Inferior parietal cortex (tissue), 1 donor: ENCODE results near the gene MLLT10.

Experiments
- DNase-seq: peaks from one replicate; pipeline ENCODE4 v3.0.0-alpha.2; 2016; ENCODE audit errors: extremely low spot score

The MLLT10 gene

DNA sequence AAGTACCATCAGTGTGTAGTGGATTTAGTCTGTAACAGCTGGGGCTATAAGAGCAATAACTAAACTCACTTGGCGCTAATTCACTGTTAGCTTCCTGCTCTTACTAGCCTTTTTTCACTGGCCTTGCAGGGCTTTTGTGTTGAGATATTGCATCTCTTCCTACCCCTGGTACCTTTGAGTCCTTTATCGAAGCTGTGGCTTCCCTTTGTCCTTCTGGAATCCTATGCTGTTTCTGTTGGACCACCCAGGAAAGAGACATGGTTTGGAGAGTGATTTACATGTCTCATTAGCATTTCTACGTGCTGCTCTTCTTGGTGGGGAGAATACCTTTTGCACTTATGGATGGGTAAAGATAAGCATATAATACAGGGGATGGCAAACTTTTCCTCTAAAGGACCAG, 103.8 kb downstream of the MLLT10 start:
- no peak for DNase-seq

DNA sequence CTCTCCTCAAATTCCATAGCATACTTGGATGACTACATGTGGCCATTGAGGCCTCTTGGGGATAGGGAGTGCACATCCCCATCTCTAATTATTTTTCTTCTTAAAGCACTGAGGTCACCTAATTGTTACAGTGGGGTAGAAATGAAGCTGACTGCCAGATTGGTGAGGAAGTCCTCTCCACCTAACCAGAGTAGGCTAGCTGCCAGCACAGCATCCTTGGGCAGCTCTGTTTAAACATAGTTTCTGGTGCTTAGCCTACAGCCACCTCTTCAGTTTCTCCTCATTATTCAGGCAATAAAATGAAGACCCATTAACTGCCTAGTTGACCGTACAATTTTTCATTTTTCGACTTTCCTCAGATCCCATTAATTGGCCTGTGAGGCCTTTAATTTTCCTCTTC, 104.6 kb downstream of the MLLT10 start:
- no peak for DNase-seq

DNA sequence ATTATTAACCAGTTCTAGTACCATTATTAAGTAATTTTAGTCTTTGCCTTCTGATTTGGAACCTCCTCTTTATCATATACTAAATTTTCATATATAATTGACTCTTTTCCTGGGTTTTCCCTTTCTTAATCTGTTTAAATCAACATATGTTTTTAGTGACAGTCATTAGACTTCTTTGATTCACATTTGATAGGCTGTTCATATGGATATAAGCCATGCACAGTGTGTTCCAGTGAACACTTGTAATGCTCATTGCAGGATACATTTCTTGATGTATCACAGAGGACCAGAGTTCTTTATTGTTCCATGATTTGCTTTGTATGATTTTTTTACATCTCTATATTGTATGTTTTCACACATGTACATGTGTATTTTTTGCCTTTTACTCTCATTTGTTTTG, 114.0 kb downstream of the MLLT10 start:
- no peak for DNase-seq

DNA sequence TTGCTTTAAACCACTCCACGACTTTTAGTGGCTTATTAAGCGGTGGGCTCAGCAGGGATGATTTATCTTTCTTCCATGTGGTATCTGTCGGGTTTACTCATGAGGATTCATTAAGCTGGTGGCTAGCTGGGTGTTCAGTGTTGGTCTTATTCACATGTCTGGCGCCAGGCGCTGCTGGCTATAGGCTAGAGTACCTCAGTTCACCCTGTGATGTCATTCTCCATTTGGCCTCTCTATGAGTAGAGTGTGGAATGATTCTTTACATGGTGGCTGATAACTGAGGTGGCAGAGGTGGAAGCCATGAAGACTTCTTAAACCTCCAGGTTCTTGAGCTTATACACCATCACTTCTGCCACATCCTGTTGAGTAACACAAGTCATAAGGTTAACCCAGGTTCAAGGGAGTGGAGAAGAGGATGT, 115.4 kb downstream of the MLLT10 start:
- no peak for DNase-seq

DNA sequence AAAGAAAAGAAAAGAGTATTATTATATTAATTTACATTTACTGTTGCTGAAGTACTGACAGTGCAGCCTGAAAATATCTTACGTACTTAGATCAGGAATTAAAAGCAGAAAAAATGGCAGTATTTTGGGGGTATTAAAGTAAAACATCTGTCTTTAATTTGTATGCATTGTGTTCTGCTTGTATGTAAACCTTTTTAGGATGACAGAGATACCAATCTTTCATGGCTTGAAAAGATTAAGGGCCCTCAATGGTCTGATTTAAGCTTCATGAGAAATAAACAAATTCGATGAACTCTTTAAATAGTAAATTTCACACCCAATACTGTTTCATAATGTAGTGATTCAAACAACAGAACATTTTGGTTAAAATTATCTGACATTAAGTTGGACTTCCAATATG, 116.3 kb downstream of the MLLT10 start:
- no peak for DNase-seq

DNA sequence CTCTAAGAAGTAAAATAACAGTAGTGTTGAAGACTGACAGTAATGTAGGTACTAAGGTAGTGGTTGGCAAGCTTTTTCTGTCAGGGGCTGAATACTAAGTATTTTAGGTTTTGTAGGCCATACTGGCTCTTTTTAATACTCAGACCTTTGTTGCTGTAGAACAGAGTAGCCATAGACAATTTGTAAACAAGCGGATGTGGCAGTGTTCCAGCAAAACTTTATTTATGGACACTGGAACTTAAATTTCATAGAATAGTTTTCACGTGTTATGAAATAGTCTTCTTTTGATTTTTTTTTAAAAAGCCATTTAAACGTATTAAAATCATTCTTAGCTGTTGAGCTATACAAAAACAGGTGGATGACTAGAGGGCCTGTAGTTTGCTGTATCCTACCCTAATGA, 121.2 kb downstream of the MLLT10 start:
- DNase-seq, result no peak

DNA sequence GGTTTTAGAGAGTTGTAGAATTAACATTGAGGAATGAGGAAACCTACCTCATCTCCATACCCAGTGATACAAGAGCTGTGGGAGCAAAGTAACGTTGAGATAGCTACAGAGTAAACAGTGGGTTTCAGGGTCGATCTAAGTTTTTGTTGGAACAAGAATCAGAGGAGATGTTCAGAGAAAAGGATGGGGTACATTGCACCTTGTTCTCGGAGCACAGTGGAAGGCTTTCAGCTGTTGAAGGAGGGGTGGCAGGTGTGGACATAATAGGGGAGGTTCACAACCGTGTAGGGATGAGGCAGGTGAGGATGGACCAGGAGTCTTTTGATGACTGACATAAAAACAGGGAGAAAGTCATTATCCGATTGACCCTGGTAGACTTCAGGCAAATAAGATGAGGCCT, 121.7 kb downstream of the MLLT10 start:
- DNase-seq, result no peak

DNA sequence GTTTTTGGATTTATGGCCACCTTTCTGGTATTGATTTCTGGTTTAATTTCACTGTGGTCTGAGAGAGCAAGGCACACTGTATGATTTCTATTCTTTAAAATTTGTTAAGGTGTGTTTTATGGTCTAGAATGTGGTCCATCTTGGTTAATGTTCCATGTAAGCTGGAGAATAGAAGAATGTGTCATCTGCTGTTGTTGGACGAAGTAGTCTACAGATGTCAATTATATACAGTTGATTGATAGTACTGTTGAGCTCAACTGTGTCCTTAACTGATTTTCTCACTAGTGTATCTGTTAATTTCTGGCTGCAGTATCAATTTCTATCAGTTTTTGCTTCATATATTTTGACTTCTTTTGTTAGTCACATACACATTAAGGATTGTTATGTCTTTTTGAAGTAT, 127.1 kb downstream of the MLLT10 start:
- DNase-seq, result no peak

DNA sequence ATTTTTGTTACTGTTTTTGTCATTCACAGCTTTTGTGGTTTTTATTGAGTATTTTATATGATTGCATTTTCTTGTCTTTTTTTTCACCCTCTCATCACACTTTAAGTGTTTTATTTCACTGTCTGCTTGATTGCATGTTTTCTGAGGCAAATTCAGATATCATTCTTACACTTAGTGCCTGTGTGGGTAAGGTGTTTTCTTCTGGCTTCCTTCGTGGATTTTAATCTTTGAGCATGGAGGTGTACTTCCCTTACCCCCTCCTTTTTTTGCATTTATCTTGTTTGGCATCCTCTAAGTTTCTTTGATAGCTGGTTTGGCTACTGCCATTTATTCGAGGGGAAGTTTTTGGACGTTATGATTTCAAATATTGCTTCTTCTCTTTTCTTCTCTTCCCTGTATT, 127.9 kb downstream of the MLLT10 start:
- DNase-seq, result no peak

DNA sequence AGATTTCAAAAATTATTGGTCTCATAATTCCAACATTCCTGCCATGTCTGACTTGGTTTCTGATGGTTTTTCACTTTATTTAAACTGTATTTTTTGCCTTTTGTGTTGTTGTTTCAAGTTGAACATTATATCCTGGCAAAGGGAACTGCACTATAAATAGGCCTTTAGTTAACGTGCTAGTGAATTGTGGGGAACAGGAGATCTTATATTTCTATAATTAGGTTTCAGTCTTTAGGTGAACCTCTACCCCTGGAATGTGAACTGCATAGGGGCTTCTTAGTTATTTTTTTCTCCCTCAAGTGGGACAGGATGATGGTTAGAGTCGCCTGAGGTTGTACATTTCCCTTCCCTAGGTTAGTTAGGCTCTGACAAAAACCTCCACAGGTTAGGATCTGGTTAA, 128.6 kb downstream of the MLLT10 start:
- DNase-seq, result no peak

DNA sequence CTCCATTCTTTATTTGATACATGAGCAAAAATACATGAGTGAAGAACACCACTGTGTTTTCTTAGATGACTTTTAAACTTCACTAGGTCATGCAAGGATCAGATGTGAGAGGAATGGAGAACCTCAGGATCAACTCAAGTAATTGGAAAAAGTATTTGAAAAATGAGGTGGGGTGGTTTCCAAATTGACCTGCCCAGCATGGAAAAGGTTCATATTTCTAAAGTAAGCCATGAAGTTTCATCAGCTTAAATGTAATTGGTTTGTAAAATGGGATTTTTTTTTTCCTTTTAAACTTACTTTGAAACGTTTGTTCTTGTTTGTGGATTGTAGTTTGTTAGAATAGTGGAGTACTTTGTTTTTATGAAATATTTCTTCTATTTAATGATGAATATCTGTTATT, 134.8 kb downstream of the MLLT10 start:
- DNase-seq, result no peak

DNA sequence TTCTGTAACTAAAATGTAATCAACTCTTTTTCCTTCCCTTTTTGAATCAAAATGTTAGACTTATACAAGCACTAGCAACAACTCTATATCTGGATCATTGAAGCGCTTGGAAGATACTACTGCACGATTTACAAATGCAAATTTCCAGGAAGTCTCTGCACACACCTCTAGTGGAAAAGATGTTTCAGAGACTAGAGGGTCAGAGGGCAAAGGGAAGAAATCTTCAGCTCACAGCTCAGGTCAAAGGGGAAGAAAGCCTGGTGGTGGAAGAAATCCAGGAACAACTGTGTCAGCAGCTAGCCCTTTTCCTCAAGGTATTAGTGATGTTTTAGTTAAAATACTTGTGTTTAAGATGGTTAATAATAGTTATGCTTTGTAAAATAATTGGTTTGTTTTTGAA, 136.4 kb downstream of the MLLT10 start:
- DNase-seq, result no peak

DNA sequence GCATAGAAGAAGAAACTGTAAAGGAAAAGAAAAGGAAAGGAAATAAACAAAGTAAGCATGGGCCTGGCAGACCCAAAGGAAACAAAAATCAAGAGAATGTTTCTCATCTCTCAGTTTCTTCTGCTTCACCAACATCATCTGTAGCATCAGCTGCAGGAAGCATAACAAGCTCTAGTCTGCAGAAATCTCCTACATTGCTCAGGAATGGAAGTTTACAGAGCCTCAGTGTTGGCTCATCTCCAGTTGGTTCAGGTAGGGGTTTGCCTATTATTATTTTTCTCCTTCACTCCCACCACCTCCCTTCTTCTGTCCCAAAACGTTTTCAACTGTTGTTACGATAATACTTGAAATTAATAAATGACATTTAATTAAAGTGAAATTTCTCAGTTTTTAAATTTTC, 139.6 kb downstream of the MLLT10 start:
- no peak for DNase-seq

DNA sequence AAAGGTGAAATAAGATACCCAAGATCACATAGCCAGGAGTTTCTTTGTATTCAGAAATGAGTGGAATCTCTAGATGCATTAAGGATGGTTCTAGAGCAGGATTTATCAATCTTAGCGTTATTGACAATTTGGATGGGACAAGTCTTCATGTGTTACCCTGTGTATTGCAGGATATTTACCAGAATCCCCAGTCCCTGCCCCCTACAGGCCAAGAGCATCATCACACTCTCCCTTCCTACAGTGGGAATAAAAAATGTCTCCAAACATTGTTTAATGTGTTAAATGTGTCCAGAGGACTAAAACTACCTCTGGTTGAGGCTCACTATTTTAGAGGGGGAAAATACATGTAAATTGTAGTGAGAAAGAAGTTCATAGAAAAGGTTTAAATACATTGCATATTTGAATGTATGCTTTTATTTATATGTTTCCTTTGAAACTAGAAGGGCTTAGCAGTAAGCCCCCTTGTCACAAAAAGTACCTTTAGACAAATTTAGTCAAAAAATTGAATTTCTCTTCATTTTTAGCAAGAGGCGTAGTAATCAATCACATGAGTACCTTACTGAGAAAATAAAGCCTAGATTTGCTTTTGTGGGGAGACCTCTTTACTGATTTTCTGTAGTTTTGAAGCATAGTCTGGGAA, 141.2 kb downstream of the MLLT10 start:
- DNase-seq, result no peak

DNA sequence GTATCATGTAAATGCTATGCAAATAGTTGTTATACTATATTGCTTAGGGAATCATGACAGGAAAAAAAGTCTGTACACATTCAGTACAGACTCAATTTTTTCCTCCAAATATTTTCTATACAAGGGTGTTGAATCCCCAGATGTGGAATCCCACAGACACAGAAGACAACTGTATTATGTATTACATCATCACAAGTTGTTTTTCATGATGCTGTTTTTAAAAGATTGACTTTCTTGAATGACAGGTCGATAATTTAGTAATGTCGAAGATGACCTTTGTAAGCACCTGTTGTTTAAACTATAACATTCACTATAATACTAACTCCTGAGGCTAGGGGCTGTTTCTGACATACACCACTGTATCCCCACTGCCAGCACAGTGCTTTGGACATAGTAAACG, 143.5 kb downstream of the MLLT10 start:
- DNase-seq, result no peak

DNA sequence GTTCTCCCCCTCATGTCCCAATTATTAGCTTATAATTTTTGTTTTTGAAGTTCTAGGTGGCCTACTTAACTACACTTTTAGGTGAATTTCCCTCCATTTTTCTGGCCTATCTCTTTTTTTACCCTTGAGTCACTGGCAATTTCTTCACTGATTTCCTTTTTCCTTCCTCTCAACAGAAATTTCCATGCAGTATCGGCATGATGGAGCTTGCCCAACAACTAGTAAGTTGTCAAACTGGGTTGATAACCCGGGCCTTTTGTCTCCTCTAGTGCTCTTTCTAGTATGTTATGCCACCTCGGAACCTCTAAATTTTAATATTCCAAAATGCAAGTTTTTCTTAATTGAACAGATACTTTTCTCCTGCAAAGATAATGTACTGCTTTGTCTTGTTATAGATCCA, 147.1 kb downstream of the MLLT10 start:
- DNase-seq, result no peak

DNA sequence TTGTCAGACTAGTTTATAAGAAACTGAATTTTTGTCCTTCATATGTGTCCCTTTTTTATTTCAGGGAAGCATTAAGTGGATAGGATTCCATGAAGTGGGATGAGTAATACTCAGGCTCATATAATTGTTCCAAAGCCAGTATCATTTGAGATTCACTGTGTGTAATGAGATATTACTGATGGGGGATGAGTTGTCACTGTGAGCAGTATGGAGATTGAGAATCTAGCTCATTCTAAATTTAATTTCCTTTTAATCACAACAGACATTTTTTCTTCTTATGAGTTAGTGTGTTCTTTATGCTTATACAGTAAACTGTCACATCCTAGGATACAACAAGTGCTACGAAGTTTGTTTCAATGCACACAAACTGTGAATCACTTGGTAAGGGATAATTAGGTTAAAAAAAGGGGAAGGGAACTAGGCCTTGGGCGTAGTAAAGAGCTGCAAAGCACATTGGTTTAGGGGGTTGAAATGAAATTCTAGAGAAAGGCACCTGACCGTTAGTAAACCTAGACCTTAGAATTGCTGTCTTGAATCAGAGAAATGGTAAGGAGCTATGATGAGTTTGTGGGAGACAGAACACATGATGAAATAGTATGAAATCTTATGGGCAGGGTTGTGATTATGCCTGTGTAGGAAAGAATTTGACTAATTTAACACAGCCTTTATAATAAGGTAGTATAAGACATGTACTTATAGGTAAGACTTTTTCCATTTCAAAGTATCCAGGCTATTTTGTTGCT, 153.4 kb downstream of the MLLT10 start:
- no peak for DNase-seq

DNA sequence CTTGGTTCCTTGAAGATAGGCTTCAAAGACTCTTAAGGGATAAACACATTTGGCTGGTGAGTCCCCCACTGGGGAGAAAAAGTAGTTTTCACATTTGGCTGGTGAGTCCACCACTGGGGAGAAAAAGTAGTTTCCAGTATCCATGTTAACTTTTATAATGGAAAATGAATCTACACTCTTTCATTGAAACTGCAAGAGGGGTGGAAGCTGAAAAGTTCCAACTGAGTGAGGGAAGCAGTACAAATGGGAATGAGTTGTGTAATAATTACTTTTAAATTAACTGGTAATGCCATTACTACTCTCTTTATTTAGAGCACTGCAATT, 153.9 kb downstream of the MLLT10 start:
- no peak for DNase-seq

DNA sequence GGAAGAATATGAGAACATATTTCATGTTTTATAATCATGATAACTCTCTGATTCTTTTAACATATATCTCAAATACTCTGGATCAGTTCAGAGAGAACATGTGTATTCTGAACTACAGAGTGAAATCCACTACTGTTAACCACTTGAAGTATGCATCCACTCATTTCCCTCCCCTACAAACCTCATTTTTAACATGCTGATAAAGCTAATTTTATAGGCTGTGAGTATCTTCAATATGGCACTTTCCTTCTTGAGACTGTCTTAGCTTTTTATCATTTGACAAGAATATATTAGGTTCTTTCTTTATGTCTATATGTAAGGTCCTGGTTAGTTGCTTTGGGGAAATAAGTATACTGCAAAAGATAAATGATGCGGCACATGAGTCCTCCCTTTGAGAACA, 154.8 kb downstream of the MLLT10 start:
- DNase-seq, result no peak

DNA sequence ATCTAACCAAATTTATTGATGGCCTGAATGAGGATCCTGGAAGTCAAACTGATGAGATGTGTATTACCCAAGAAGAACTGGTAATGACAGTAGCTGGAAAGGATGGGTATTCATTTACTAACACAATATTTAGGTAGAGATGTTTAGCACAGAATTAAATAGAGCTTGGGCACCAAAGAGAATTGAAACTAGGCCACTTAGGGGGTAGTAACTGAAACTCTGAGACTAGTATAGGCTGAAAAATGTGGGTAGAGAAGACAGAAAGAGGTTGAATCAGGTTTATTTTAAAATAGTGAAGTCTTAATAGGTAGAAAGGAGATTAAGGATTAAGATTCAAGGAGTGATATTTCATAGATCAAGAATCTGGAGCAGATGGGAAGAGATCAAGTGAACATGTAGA, 155.8 kb downstream of the MLLT10 start:
- DNase-seq, result no peak

DNA sequence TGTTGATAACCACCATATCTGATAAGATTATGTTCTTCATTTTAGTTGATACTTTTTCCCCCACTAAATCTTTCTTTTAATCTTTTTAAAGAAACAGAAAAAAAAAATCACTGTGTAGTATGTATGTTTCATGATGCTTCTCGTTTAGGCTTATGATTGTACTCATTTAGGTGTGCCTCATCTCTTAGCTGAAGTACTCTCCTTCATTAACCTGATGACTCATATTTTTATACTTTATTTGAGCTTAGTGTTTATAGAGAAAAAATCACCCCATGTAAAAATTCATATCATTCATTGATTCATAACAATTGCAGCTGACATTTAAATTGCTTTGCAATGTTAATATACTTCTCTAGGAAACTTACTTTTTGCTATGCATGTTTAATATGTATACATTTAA, 158.9 kb downstream of the MLLT10 start:
- DNase-seq, result no peak

DNA sequence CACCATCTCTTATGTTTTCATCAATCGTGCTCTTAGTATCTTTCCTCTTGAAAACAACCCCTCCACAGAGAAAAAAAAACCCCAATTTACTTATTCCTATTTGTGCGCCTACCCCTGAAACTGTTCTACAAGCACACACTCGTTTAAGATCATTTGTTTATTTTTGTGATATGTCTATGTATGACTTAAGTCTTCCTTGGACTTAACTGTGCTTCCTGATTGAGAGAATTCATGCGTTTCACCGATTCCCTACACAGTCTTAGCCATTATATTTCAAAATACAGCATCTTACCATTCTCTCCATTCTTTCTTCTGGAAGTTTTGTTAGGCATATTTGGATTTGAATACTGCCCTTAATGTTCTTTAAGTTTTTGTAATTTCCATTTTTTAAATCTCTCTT, 159.4 kb downstream of the MLLT10 start:
- no peak for DNase-seq

DNA sequence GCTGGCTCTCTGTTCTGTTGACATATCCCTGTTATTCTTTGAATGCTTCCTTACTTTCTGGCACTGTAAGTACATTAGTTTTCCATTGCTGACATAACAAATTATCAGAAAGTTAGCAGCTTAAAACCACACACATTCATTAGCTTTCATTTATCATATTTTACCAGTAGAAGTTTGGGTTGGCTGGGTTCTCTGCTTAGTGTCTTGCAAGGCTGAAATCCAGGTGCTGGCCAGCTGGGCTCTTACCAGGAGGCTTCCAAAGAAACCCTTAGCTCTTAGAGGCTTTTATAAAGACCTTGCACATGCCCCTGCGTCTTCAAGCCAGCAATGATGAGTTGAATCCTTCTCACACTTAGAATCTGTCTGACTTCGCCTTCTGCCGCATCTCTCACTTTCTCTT, 160.6 kb downstream of the MLLT10 start:
- no peak for DNase-seq

DNA sequence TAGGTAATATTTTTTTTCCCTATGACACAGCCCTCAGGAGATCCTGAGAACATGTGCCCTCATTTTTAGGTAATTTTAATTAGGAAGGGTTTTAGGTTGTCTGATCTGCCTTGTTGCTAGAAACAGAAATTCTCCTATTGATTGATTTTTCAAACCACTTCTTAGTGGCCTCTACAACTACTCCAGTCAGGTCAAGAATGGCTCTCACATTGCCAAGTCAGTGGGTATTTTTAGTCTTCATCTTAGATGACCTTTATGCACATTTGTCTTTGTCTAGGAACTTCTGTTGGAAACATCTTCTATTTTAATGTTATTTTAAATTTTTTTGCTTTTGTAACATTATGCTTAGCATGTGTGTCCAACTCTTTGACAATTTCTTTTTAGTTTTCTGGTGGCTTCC, 162.3 kb downstream of the MLLT10 start:
- DNase-seq, result no peak
